ENCODE results near the gene UGT2A3. TPM values are rescaled to one million over a fixed set of nuclear protein-coding genes. Genes with fewer than 3 reads are reported as not detected.
"Not testable (repeated sequence)": the region's sequence is repeated elsewhere in the genome, so short reads cannot be mapped to it uniquely, and the experiment has no call there.

UGT2A3 gene
- total and polyA plus RNA-seq, 4 experiments from 2014 or later, result not detected

DNA sequence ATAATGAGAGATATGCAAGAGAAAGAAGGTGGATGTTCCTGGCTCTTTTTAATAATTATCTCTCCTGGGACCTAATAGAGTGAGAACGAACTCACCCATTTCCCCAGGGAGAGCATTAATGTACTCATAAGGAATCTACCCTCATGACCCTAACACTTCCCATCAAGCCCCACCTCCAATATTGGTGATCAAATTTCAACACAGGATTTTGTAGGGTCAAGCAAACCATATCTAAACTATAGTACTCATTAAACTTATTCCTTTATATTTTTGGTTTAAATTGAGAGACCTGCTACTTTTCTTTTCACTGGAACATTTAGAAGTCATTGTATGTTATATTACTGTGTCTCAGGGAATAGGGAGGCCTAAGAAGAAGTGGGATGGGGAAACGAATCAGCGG is 2.6 kb downstream of the UGT2A3 start:
- ChIA-PET CTCF (ENCODE audit: partially characterized antibody) (no interaction called here), POLR2A (ENCODE audit: partially characterized antibody) (no interaction called here)
- no peaks in the 10 kb centered on the region for H3K36me3 Mint-ChIP-seq
- Histone ChIP-seq H3K4me1 (ENCODE audit: insufficient read depth, low read length) (no peaks in the 10 kb centered on the region), H3K36me3 (ENCODE audit: insufficient read depth, low read length) (no peaks in the 10 kb centered on the region), H3K27me3 (ENCODE audit: insufficient read depth, low read length) (no peaks in the 10 kb centered on the region), H3K4me3 (ENCODE audit: low read length in 2 of 2) (no peak overlapping the region), H3K9me3 (ENCODE audit: control insufficient read depth in 1 of 2, low read length in 2 of 2) (no peaks in the 10 kb centered on the region), H3K27ac (ENCODE audit: low read depth, low read length) (no peak overlapping the region)
- DNase-seq, result no peak
- no peak overlapping the region for H3K4me3 Mint-ChIP-seq
- H3K4me1 Mint-ChIP-seq, result no peaks in the 10 kb centered on the region
- intact Hi-C loops (cut with micrococcal nuclease), result no loop called here
- H3K27ac Mint-ChIP-seq, result no peak overlapping the region
- H3K9me3 Mint-ChIP-seq, result no peaks in the 10 kb centered on the region
- H3K27me3 Mint-ChIP-seq, result no peaks in the 10 kb centered on the region

DNA sequence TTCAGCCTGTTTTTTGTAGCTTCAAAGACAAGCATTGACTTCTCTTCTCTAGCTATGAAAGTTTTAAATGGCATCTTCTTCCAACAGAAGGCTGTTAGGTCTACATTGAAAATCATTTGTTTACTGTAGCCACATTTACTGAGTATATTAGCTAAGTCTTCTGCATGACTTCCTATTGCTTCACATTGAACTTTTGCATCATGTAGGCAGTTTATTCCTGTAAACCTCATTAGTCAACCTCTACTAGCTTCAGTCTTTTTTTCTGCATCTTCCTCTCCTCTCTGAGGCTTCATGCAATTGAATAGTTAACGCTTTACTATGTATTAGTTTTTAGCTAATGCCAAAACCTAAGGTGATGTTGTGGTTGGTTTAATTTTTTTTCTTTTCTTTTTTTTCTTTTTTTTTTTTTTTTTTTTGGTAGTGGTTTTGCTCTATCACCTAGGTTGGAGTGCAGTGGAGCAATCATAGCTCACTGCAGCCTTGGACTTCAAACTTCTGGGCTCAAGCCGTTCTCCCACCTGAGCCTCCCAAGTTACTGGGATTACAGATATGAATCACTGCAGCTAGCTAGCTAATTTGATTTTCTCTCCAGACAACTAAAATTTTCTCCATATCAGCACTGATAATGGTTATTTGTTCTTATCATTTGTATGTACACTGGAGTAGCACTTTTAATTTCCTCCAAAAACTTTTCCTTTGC is 3.4 kb downstream of the UGT2A3 start:
- no peak for DNase-seq
- Histone ChIP-seq H3K4me1 (ENCODE audit: insufficient read depth, low read length) (no peaks in the 10 kb centered on the region), H3K4me3 (ENCODE audit: low read length in 2 of 2) (no peak overlapping the region), H3K27ac (ENCODE audit: low read depth, low read length) (no peak overlapping the region), H3K27me3 (ENCODE audit: insufficient read depth, low read length) (no peaks in the 10 kb centered on the region), H3K9me3 (ENCODE audit: control insufficient read depth in 1 of 2, low read length in 2 of 2) (no peaks in the 10 kb centered on the region), H3K36me3 (ENCODE audit: insufficient read depth, low read length) (no peaks in the 10 kb centered on the region)
- no peaks in the 10 kb centered on the region for H3K36me3 Mint-ChIP-seq
- no peak overlapping the region for H3K27ac Mint-ChIP-seq
- ChIA-PET CTCF (ENCODE audit: partially characterized antibody) (no interaction called here), POLR2A (ENCODE audit: partially characterized antibody) (no interaction called here)
- H3K4me3 Mint-ChIP-seq, result no peak overlapping the region
- H3K27me3 Mint-ChIP-seq, result no peaks in the 10 kb centered on the region
- intact Hi-C loops (cut with micrococcal nuclease), result no loop called here
- H3K9me3 Mint-ChIP-seq, result peaks cover 0 to 2% (median 0%) of the 10 kb centered on the region in 8 donors
- H3K4me1 Mint-ChIP-seq, result no peaks in the 10 kb centered on the region

DNA sequence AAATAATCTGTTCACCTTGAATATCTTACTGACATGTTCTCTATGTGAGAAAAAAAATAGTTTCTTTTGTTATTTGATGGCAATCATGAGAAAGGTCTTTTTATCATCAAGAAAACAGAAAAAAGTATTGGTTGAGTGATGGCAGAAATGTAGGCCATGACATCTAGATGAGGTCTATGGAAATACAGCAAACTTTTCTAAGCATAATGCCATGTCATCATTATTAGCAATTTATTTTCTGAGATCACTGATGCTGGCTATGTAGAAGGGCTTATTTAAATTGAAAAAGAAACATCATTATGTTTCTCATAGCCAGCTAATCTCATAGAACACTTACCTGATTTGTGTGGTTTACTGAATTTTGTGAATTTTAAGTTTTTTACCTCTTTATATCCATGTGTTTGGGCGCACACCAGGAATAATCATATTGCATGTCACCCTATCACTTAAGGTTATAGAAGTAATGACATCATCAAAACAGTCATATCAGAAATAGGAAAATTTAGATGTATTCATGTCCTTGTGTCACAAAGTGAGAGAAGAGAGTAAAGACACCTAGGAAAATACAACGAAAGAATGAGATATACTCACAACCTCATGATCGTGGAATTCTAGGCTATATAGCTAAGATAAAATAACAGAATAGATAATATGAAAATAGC is 22.4 kb downstream of the UGT2A3 start:
- H3K27ac Mint-ChIP-seq, result no peak overlapping the region
- H3K27ac ChIP-seq (ENCODE audit: low read depth, low read length), result no peak overlapping the region
- H3K9me3 ChIP-seq (ENCODE audit: control insufficient read depth in 1 of 2, low read length in 2 of 2), result no peaks in the 10 kb centered on the region
- ChIA-PET POLR2A (ENCODE audit: partially characterized antibody) (no interaction called here), CTCF (ENCODE audit: partially characterized antibody) (no interaction called here)
- no peak overlapping the region for H3K4me3 ChIP-seq (ENCODE audit: low read length in 2 of 2)
- no peaks in the 10 kb centered on the region for H3K27me3 ChIP-seq (ENCODE audit: insufficient read depth, low read length)
- intact Hi-C loops (cut with micrococcal nuclease), result no loop called here
- peaks cover 0 to 26% (median 5%) of the 10 kb centered on the region in 8 donors for H3K9me3 Mint-ChIP-seq
- no peaks in the 10 kb centered on the region for H3K36me3 Mint-ChIP-seq
- no peaks in the 10 kb centered on the region for H3K27me3 Mint-ChIP-seq
- no peak overlapping the region for H3K4me3 Mint-ChIP-seq
- H3K36me3 ChIP-seq (ENCODE audit: insufficient read depth, low read length), result no peaks in the 10 kb centered on the region
- no peaks in the 10 kb centered on the region for H3K4me1 Mint-ChIP-seq
- DNase-seq, result no peak
- no peaks in the 10 kb centered on the region for H3K4me1 ChIP-seq (ENCODE audit: insufficient read depth, low read length)

DNA sequence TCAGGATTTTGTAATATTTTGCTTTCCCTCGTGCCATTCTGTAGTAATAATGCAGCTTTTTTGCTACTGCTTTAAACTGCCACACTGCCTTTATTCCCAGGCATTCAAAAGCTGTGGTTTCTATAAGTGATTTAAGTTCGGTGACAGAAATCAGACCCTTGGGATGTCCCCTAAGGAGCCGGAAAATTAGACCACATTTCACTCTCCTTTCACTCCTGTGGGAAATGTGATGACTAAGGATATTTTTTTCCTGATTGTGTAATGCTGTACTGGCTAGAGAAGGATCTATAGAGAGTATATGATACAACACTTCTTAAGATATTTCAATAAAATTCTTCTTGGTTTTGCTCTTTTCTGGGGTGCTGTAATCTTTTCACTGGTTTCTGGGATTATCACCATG is 24.4 kb downstream of the UGT2A3 start:
- H3K9me3 ChIP-seq (ENCODE audit: control insufficient read depth in 1 of 2, low read length in 2 of 2), result no peaks in the 10 kb centered on the region

DNA sequence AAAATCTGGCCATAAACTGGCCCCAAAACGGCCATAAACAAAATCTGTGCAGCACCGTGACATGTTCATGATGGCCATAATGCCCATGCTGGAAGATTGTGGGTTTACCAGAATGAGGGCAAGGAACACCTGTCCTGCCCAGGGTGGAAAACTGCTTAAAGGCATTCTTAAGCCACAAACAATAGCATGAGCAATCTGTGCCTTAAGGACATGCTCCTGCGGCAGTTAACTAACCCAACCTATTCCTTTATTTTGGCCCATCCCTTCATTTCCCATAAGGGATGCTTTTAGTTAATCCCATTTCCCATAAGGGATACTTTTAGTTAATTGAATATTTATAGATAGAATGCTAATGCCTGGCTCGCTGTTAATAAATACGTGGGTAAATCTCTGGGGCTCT is 29.4 kb downstream of the UGT2A3 start:
- H3K36me3 Mint-ChIP-seq; H3K27ac Mint-ChIP-seq; H3K27me3 ChIP-seq (ENCODE audit: insufficient read depth, low read length); H3K4me1 ChIP-seq (ENCODE audit: insufficient read depth, low read length); H3K36me3 ChIP-seq (ENCODE audit: insufficient read depth, low read length); H3K27ac ChIP-seq (ENCODE audit: low read depth, low read length); H3K9me3 ChIP-seq (ENCODE audit: control insufficient read depth in 1 of 2, low read length in 2 of 2); H3K27me3 Mint-ChIP-seq; intact Hi-C loops (cut with micrococcal nuclease); DNase-seq; H3K4me3 Mint-ChIP-seq; H3K4me3 ChIP-seq (ENCODE audit: low read length in 2 of 2); POLR2A ChIA-PET (ENCODE audit: partially characterized antibody); H3K4me1 Mint-ChIP-seq; CTCF ChIA-PET (ENCODE audit: partially characterized antibody): not testable (repeated sequence)
- H3K9me3 Mint-ChIP-seq, result peaks cover 0 to 23% (median 6%) of the 10 kb centered on the region in 8 donors

More for the DNA sequence above, 24.4 kb downstream of the UGT2A3 start:
- Histone ChIP-seq H3K36me3 (ENCODE audit: insufficient read depth, low read length) (no peaks in the 10 kb centered on the region), H3K4me1 (ENCODE audit: insufficient read depth, low read length) (no peaks in the 10 kb centered on the region), H3K4me3 (ENCODE audit: low read length in 2 of 2) (no peak overlapping the region), H3K27me3 (ENCODE audit: insufficient read depth, low read length) (no peaks in the 10 kb centered on the region), H3K27ac (ENCODE audit: low read depth, low read length) (no peak overlapping the region)
- H3K9me3 Mint-ChIP-seq, result peaks cover 0 to 24% (median 7%) of the 10 kb centered on the region in 8 donors
- POLR2A ChIA-PET (ENCODE audit: partially characterized antibody), result no interaction called here
- DNase-seq, result no peak
- no peaks in the 10 kb centered on the region for H3K36me3 Mint-ChIP-seq
- no peaks in the 10 kb centered on the region for H3K27me3 Mint-ChIP-seq
- intact Hi-C loops (cut with micrococcal nuclease), result no loop called here
- CTCF ChIA-PET (ENCODE audit: partially characterized antibody), result no interaction called here
- no peak overlapping the region for H3K27ac Mint-ChIP-seq
- no peak overlapping the region for H3K4me3 Mint-ChIP-seq
- no peaks in the 10 kb centered on the region for H3K4me1 Mint-ChIP-seq

DNA sequence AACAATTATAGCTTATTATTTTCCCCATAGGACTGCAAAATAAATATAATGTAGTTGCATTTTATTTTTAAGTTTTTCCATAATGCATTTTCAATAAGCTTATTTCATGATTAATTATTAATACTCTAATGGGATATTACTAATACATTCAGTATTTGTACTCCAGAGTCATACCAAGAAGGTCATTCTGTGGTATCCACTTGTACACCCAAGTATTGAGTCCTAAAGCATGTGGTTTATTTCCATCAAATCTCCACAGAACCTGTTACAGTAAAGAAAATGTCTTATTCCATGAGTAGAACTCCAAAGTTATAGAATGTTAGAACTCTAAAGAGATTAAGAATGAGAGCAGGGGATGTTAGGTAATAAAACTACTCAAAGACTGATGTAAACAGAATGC is 30.6 kb downstream of the UGT2A3 start:
- no peak overlapping the region for H3K27ac ChIP-seq (ENCODE audit: low read depth, low read length)
- H3K9me3 ChIP-seq (ENCODE audit: control insufficient read depth in 1 of 2, low read length in 2 of 2), result no peaks in the 10 kb centered on the region
- Mint-ChIP-seq H3K27me3 (no peaks in the 10 kb centered on the region), H3K4me3 (no peak overlapping the region), H3K4me1 (no peaks in the 10 kb centered on the region), H3K36me3 (no peaks in the 10 kb centered on the region), H3K27ac (no peak overlapping the region), H3K9me3 (peaks cover 0 to 15% (median 5%) of the 10 kb centered on the region in 8 donors)
- no peak overlapping the region for H3K4me3 ChIP-seq (ENCODE audit: low read length in 2 of 2)
- ChIA-PET CTCF (ENCODE audit: partially characterized antibody) (no interaction called here), POLR2A (ENCODE audit: partially characterized antibody) (no interaction called here)
- H3K27me3 ChIP-seq (ENCODE audit: insufficient read depth, low read length), result no peaks in the 10 kb centered on the region
- no peaks in the 10 kb centered on the region for H3K36me3 ChIP-seq (ENCODE audit: insufficient read depth, low read length)
- no peaks in the 10 kb centered on the region for H3K4me1 ChIP-seq (ENCODE audit: insufficient read depth, low read length)
- no peak for DNase-seq
- intact Hi-C loops (cut with micrococcal nuclease), result no loop called here

DNA sequence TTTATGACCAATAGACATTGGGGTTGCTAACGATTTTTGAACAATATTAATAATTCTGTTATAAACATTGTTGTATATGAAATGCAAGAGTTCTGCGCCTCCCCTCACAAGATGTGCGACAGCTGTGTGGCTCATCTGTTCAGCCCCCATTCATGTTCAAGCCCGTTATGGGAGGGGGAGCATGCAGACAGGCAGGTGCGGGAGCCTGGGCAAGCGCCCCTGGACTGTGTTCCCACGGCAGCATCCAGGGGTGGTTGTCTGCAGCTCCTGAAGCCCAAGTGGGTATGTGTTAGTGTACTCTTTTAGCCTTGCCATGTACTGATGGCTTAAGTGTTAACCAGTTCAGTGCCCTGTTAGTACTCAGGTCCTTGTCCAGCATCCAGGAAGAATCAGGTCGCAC is 34.6 kb downstream of the UGT2A3 start:
- DNase-seq, result peak in 1 of 5 donors; percentile 19
- Histone ChIP-seq H3K4me3 (ENCODE audit: low read length in 2 of 2) (no peak overlapping the region), H3K4me1 (ENCODE audit: insufficient read depth, low read length) (no peaks in the 10 kb centered on the region), H3K36me3 (ENCODE audit: insufficient read depth, low read length) (no peaks in the 10 kb centered on the region), H3K27ac (ENCODE audit: low read depth, low read length) (no peak overlapping the region), H3K27me3 (ENCODE audit: insufficient read depth, low read length) (no peaks in the 10 kb centered on the region), H3K9me3 (ENCODE audit: control insufficient read depth in 1 of 2, low read length in 2 of 2) (no peaks in the 10 kb centered on the region)
- POLR2A ChIA-PET (ENCODE audit: partially characterized antibody), result no interaction called here
- Mint-ChIP-seq H3K4me3 (no peak overlapping the region), H3K27ac (no peak overlapping the region), H3K27me3 (no peaks in the 10 kb centered on the region), H3K9me3 (peaks cover 0 to 4% (median 1%) of the 10 kb centered on the region in 8 donors), H3K36me3 (no peaks in the 10 kb centered on the region), H3K4me1 (no peaks in the 10 kb centered on the region)
- intact Hi-C loops (cut with micrococcal nuclease), result no loop called here
- CTCF ChIA-PET (ENCODE audit: partially characterized antibody), result no interaction called here
